IMR-90 (cell line): ENCODE measurements around the gene TNFRSF11A. TPM values are rescaled to one million over a fixed set of nuclear protein-coding genes. Genes with fewer than 3 reads are reported as not detected.

Experiments
- ATAC-seq: fragments of 200-7000 bp; cut with Tn5 transposase; 2 replicates; pipeline ENCODE4 v1.9.1; 2020; ENCODE audit warnings: low read depth, mild to moderate bottlenecking, moderate library complexity
- BruUV-seq: library from RNA; stranded (reverse); fragments of 400-500 nt; replicated peaks from 2 replicates; lab custom pipeline; 2021; lab: Mats Ljungman, UMichigan
- CTCF ChIA-PET: fragments of 300-600 bp; formaldehyde crosslinking; extraction: SDS; loops from one replicate; lab custom pipeline; 2021; ENCODE audit warnings: antibody characterized with exemption; lab: Yijun Ruan, JAX
- POLR2A ChIA-PET: fragments of 300-600 bp; sonication (Branson Sonifier 250); formaldehyde crosslinking; loops from one replicate; lab custom pipeline; 2022; ENCODE audit warnings: antibody characterized with exemption; ENCODE audit not compliant: unreplicated experiment; lab: Charles Lee
- DNase-seq: peaks from one replicate; pipeline ENCODE4 v3.0.0; 2013
- H2AFZ ChIP-seq: replicated peaks from 2 replicates; pipeline ENCODE3; 2013; ENCODE audit warnings: low read length, mild to moderate bottlenecking; ENCODE audit not compliant: poor library complexity
- H2AK5ac ChIP-seq: 2 replicates; pipeline ENCODE4 v1.6.1; 2013; ENCODE audit warnings: low read depth, low read length, inconsistent platforms
- H2AK9ac ChIP-seq: replicated peaks from 2 replicates; pipeline ENCODE3; 2013; ENCODE audit warnings: mild to moderate bottlenecking, low read depth, low read length, moderate library complexity; ENCODE audit not compliant: poor library complexity
- H2BK120ac ChIP-seq: 2 replicates; pipeline ENCODE4 v1.6.1; 2013; ENCODE audit warnings: low read depth, low read length, inconsistent platforms
- H2BK15ac ChIP-seq: 3 replicates; pipeline ENCODE4 v1.6.1; 2013; ENCODE audit warnings: low read depth, low read length, inconsistent platforms
- H2BK20ac ChIP-seq: 2 replicates; pipeline ENCODE4 v1.6.1; 2013; ENCODE audit warnings: low read depth, mild to moderate bottlenecking, inconsistent platforms, low read length, moderate library complexity
- H2BK5ac ChIP-seq: 2 replicates; pipeline ENCODE4 v1.6.1; 2013; ENCODE audit warnings: mild to moderate bottlenecking, low read depth, low read length, inconsistent platforms; ENCODE audit not compliant: poor library complexity, severe bottlenecking
- H3K14ac ChIP-seq: replicated peaks from 2 replicates; pipeline ENCODE4 v1.6.1; 2013; ENCODE audit warnings: low read depth, low read length, inconsistent platforms
- H3K18ac ChIP-seq: 2 replicates; pipeline ENCODE4 v1.6.1; 2013; ENCODE audit warnings: low read depth, low read length, control low read depth
- H3K23ac ChIP-seq: 2 replicates; pipeline ENCODE4 v1.6.1; 2013; ENCODE audit warnings: low read depth, low read length, inconsistent platforms
- H3K27ac ChIP-seq: 2 replicates; pipeline ENCODE4 v1.5.1; 2013; ENCODE audit warnings: mild to moderate bottlenecking, control low read depth, low read length; ENCODE audit not compliant: insufficient read depth
- H3K27me3 ChIP-seq: 2 replicates; pipeline ENCODE4 v1.6.1; 2013; ENCODE audit warnings: low read length; ENCODE audit not compliant: control insufficient read depth, insufficient read depth
- H3K36me3 ChIP-seq: 2 replicates; pipeline ENCODE4 v1.6.1; 2013; ENCODE audit warnings: low read length, mixed read lengths; ENCODE audit not compliant: control insufficient read depth, insufficient read depth
- H3K4ac ChIP-seq: 2 replicates; pipeline ENCODE4 v1.6.1; 2013; ENCODE audit warnings: low read depth, low read length, inconsistent platforms
- H3K4me1 ChIP-seq: 2 replicates; pipeline ENCODE4 v1.6.1; 2013; ENCODE audit warnings: low read length, mixed read lengths; ENCODE audit not compliant: control insufficient read depth, insufficient read depth
- H3K4me2 ChIP-seq: 2 replicates; pipeline ENCODE4 v1.6.1; 2013; ENCODE audit warnings: low read depth, mild to moderate bottlenecking, control low read depth, low read length, moderate library complexity
- H3K4me3 ChIP-seq: 2 replicates; pipeline ENCODE4 v1.5.1; 2013; ENCODE audit warnings: low read depth, mild to moderate bottlenecking, control low read depth, low read length, moderate library complexity; ENCODE audit not compliant: insufficient read depth
- H3K56ac ChIP-seq: 2 replicates; pipeline ENCODE4 v1.6.1; 2013; ENCODE audit warnings: low read length, inconsistent platforms; ENCODE audit not compliant: insufficient read depth; ENCODE audit errors: extremely low read depth
- H3K79me1 ChIP-seq, 2 experiments: 2 replicates each; pipeline ENCODE4 v1.6.1; 2013; ENCODE audit warnings: low read length in 2 of 2, inconsistent platforms in 1 of 2, low read depth in 1 of 2
- H3K9ac ChIP-seq: 2 replicates; pipeline ENCODE4 v1.6.1; 2013; ENCODE audit warnings: low read depth, low read length, control low read depth
- H3K9me1 ChIP-seq: 2 replicates; pipeline ENCODE4 v1.6.1; 2013; ENCODE audit warnings: low read length, inconsistent platforms; ENCODE audit not compliant: insufficient read depth
- H3K9me3 ChIP-seq: 2 replicates; pipeline ENCODE4 v1.6.1; 2013; ENCODE audit warnings: low read length; ENCODE audit not compliant: control insufficient read depth, insufficient read depth
- H4K20me1 ChIP-seq: 2 replicates; pipeline ENCODE4 v1.6.1; 2013; ENCODE audit warnings: low read length, inconsistent platforms; ENCODE audit not compliant: insufficient read depth
- H4K5ac ChIP-seq: 2 replicates; pipeline ENCODE4 v1.6.1; 2013; ENCODE audit warnings: mild to moderate bottlenecking, low read depth, low read length, control low read depth
- H4K8ac ChIP-seq, 2 experiments: 2 replicates each; pipeline ENCODE4 v1.6.1; 2013; ENCODE audit warnings: low read depth in 2 of 2, low read length in 2 of 2, control low read depth in 1 of 2, inconsistent platforms in 1 of 2
- H4K91ac ChIP-seq: 2 replicates; pipeline ENCODE4 v1.6.1; 2013; ENCODE audit warnings: low read depth, low read length, inconsistent platforms; ENCODE audit not compliant: insufficient read depth
- FOS ChIP-seq: fragments of 150-350 bp; IDR thresholded peaks from 2 replicates; pipeline ENCODE4 v1.6.1; 2016; ENCODE audit warnings: low read depth, low read length
- RAD21 ChIP-seq: IDR thresholded peaks from 2 replicates; pipeline ENCODE4 v1.6.1; 2012; ENCODE audit warnings: low read length, improper control_type of control experiment
- WGBS, 2 experiments: methylation state at CpG; one replicate each; pipeline versions ENCODE4 v1.1.5 to v1.1.7; 2013; ENCODE audit warnings: missing lambda C conversion rate in 2 of 2; ENCODE audit not compliant: insufficient read length in 1 of 2; ENCODE audit errors: extremely low coverage in 2 of 2; 5-methylcytosine and 5-hydroxymethylcytosine counted together
- dilution Hi-C: fragments of 300-500 bp; cut with HindIII; formaldehyde crosslinking; loops from one replicate; pipeline ENCODE4 v1.14.3; 2018; ENCODE audit warnings: low sequenced_read_pairs; ENCODE audit not compliant: unreplicated experiment
- in situ Hi-C: fragments of 300-500 bp; cut with MboI; formaldehyde crosslinking; loops from 3 replicates; pipeline ENCODE4 v1.14.3; 2019; ENCODE audit warnings: low sequenced_read_pairs, inconsistent platforms, mixed read lengths
- intact Hi-C: fragments of 100-400 bp; cut with micrococcal nuclease; formaldehyde crosslinking; loops from 2 replicates; pipeline ENCODE4 v1.10.0; 2022
- polyA plus RNA-seq, 3 experiments: library from polyadenylated mRNA; depleted of rRNA; stranded (reverse); fragments of >200 nt; gene quantifications; 2 replicates each; pipeline ENCODE4 v1.2.3, GENCODE V29; 2012; ENCODE audit warnings: low replicate concordance in 1 of 3
- total RNA-seq: library from RNA; depleted of rRNA; stranded (reverse); fragments of >200 nt; gene quantifications from 2 replicates; pipeline ENCODE4 v1.2.3, GENCODE V29; 2012

Gene TNFRSF11A
- total and polyA plus RNA-seq, 2 of the 4 experiments (the other 2 are of a cell fraction) = under 0.01 TPM; not detected in 1

GRCh38 chr18:62387257-62387656 is 62.1 kb downstream of the TNFRSF11A start:
- Histone ChIP-seq H3K9me1 (no peaks in the 10 kb centered on the region), H4K8ac (no peak overlapping the region), H3K9me3 (peaks cover 2% of the 10 kb centered on the region; the same call in 1 of the 2 replicates), H2BK120ac (no peak overlapping the region), H4K91ac (no peak overlapping the region), H3K23ac (no peak overlapping the region), H2AK9ac (no peak overlapping the region), H2BK5ac (no peak overlapping the region), H3K4me1 (no peaks in the 10 kb centered on the region), H2BK15ac (no peak overlapping the region), H4K5ac (no peak overlapping the region), H2BK20ac (no peak overlapping the region), H2AFZ (no peak overlapping the region), H3K4ac (no peak overlapping the region), H3K18ac (no peak overlapping the region), H2AK5ac (no peak overlapping the region), H3K36me3 (no peaks in the 10 kb centered on the region), H3K14ac (no peak overlapping the region), H3K4me2 (no peak overlapping the region), H3K56ac (no peak overlapping the region), H3K27ac (no peak overlapping the region), H3K27me3 (peaks cover 6% of the 10 kb centered on the region), H4K20me1 (no peaks in the 10 kb centered on the region), H3K4me3 (no peak overlapping the region), H3K79me1 (no peaks in the 10 kb centered on the region), H3K9ac (no peak overlapping the region)
- BruUV-seq = no TSS peak
- DNase-seq = no peak
- dilution Hi-C loops = no loop called here
- in situ Hi-C loops = no loop called here
- POLR2A ChIA-PET = no interaction called here
- TF ChIP-seq FOS (no peak), RAD21 (no peak)
- WGBS, 2 experiments = no CpG with 5 or more reads among the region's 2 CpGs
- intact Hi-C loops = no loop called here
- ATAC-seq = no peak
- CTCF ChIA-PET = no interaction called here
